ENCODE measurements around the gene NAA38.
A peak's percentile ranks its signal among the peaks of the same experiment; 100 is the strongest.

Gene NAA38

GRCh38 chr17:7851438-7852261 lies 5.7 kb downstream of the NAA38 start:
- peak; percentile 74 for DNase-seq

DNA sequence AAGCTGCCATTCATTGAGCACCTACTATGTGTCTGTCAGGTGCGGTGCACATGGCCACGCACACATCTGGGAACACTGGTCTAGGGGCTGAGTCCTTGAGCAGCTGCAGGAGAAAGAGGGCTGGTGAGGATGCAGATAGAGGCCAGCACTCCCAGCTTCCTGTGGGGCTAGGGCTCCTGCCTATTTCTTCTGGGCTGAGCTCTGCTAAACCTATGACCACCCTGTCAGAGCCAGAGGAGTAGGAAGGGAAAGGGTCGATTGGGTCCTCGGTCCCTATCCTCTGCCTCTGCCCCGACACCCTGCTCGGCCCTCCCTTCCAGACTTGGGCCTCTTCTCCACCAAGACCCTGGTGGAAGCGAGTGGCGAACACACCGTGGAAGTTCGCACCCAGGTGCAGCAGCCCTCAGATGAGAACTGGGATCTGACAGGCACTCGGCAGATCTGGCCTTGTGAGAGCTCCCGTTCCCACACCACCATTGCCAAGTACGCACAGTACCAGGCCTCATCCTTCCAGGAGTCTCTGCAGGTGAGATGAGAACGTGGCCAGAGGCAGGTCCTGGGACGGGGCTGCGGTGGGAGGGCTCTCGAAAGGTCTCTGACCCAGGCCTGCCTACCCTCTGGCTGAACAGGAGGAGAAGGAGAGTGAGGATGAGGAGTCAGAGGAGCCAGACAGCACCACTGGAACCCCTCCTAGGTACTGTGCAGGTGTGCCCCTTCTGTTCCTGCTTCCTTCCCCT lies 6.5 kb downstream of the NAA38 start:
- DNase-seq: no peak

- no peak for DNase-seq
These were observed 7.4 kb downstream of the NAA38 start for GRCh38 chr17:7849751-7850504.

DNA sequence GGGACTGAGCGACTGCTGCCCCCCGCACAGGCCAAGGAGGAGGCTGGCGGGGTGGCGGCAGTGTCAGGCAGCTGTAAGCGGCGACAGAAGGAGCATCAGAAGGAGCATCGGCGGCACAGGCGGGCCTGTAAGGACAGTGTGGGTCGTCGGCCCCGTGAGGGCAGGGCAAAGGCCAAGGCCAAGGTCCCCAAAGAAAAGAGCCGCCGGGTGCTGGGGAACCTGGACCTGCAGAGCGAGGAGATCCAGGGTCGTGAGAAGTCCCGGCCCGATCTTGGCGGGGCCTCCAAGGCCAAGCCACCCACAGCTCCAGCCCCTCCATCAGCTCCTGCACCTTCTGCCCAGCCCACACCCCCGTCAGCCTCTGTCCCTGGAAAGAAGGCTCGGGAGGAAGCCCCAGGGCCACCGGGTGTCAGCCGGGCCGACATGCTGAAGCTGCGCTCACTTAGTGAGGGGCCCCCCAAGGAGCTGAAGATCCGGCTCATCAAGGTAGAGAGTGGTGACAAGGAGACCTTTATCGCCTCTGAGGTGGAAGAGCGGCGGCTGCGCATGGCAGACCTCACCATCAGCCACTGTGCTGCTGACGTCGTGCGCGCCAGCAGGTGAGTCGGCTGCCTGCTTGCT lies 8.1 kb downstream of the NAA38 start:
- no peak for DNase-seq

GRCh38 chr17:7848739-7849129 lies 8.6 kb downstream of the NAA38 start:
- no peak for DNase-seq

GRCh38 chr17:7848131-7848579 lies 9.2 kb downstream of the NAA38 start:
- DNase-seq: no peak

- DNase-seq: no peak
These were observed 10.3 kb downstream of the NAA38 start for GRCh38 chr17:7846765-7847661.

GRCh38 chr17:7846063-7846735 lies 11.2 kb downstream of the NAA38 start:
- DNase-seq: no peak

- DNase-seq: no peak
These were observed 11.8 kb downstream of the NAA38 start for GRCh38 chr17:7845359-7846062.

DNA sequence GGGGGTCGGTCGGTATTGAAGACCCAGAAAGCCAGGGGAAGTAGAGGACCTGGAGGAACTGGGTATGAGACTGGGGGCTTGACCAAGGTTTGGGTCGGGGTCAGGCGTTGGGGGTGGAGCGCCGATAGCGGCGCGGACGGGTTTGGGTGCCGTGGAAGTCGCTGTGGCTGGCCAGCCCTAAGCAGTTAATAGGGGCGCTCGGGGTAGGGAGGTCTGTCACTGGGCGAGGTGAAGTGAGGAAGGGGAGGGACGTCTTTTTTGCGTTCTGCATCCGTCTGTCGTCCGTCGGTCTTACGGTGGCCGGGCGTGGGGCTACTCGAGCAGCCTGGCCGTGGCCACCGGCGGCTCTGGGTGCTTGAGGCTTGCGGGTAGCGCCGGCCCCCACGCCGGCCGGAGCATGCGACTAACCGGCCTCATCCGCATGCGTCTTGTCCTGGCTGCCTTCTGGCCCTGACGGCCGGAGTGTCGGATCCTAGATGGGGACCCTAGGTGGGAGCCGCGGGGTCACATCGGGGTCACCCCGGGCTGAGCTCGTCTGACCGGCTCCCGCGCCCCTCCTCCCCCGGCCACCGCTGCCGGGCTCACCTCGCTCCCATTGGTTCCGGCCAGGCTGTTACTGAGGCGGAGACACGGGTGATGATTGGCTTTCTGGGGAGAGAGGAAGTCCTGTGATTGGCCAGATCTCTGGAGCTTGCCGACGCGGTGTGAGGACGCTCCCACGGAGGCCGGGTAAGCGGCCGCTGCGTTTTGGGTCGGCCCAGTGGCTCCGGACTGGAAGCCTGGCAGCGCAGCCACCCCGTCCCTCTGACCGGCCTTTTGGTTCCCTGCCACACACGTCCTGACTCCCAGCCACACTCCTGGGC lies 12.8 kb downstream of the NAA38 start:
- DNase-seq: peak; percentile 95

DNA sequence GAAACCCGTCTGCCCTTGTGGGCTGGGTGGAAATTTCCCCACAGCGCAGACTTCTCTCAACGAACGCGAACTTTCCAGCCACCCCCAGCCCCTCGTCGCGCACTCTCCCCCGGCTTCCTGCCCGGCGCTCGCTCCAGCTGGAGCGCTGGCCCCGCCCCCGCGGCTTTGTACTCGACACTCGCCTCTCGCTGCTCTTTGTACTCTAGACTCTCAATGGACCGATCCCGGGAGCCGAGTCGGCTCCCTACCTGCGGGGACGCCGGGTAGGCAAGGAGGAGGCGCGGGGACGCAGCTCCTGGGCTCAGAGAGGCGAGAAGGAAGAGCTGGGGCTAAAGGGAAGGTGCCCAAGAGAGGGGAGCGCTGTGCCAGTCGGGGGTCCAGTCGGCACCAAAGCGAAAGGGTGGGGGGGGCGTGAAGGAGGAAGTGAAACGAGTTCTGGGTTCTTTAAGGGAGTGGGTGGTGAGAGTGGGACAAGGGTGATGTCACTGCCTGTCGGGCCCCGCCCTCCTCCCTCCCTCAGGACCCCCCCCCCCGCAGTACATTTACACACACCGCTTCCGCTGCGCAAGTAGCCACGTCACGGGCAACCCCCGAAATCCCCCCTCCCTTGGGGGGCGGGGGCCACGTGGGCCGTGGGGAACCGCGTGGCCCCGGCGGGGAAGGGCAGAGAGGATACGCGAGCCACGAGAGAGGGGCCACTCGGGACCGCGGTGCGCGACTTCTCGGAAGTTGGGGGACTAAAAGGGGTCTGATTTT lies 13.6 kb downstream of the NAA38 start:
- DNase-seq: peak; percentile 79

- no peak for DNase-seq
These were observed 14.2 kb downstream of the NAA38 start for GRCh38 chr17:7843257-7843535.

DNA sequence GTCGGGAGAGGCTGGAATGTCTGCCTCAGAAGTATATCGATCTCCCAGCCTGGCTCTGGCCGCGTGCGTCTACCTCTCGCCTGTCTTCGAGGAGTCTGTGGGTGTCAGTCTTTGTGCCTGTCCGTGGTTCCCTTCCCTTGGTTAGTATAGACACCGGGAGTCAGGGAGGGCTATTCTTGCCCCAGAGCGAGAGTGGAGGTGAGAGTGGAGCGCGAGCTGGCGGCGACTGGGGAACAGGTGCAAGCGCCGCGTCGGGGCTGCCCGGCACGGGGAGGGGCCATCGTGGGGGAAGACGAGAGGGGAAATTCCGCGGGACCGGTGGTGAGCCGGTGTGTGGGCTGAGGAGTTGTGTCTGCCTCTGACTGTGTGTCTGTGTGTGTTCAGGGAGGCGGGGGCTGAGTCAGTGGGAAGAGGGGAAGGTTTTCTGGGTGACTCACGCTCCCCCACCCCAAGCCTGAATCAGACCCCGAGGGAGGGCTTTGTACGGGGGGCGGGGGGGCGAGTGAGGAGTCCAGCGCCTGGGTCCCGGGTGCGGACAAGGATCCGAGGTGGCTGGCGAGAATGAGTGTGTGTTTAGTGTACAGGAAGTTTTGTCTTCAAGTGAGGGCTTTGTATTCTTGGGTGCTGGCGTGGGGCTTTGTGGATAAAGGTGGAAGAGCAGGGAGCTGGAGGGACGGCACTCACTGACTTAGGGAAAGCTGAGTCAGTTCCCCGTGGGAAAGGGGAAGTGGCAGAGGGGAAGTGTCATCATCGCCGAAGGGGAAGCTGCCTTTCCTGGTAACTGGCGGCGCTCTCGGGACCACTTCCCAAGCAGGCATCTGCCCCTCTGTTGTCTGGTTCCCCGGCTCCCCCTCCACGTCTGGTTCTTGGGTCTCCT lies 14.7 kb downstream of the NAA38 start:
- peak; percentile 92 for DNase-seq

GRCh38 chr17:7841915-7842379 lies 15.4 kb downstream of the NAA38 start:
- peak; percentile 71 for DNase-seq

- peak; percentile 80 for DNase-seq
These were observed 15.9 kb downstream of the NAA38 start for GRCh38 chr17:7841396-7841914.

- DNase-seq: no peak
These were observed 16.5 kb downstream of the NAA38 start for GRCh38 chr17:7840875-7841274.

- DNase-seq: no peak
These were observed 16.9 kb downstream of the NAA38 start for GRCh38 chr17:7840441-7840840.

DNA sequence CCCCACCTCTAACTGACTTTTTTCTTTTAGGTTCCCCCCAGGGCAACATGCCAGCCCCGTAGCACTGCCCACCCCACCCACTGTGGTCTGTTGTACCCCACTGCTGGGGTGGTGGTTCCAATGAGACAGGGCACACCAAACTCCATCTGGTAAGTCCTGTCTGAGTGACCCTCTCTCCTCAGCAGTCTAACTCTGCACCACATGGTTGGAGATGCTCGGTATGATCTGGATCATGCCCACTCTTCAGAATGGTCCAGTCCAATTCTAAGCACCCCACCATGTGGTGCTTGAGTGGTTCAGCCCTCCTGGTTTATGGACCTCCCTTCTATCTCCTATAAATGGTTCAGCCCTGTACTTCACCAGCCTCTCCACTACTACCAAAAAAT lies 17.5 kb downstream of the NAA38 start:
- DNase-seq: no peak

Data from NCI-H226 (cell line).